OCI-LY7 (cell line): Measurements from ENCODE around the gene USP8. TPM values are rescaled to one million over a fixed set of nuclear protein-coding genes. Genes with fewer than 3 reads are reported as not detected.

Experiments used
- BruUV-seq: library from RNA; stranded (reverse); fragments of 400-500 nt; replicated peaks from 2 replicates; lab custom pipeline; 2021; lab: Mats Ljungman, UMichigan
- CTCF ChIA-PET: fragments of 300-600 bp; sonication (Branson Sonifier 250); formaldehyde crosslinking; loops from one replicate; lab custom pipeline; 2022; ENCODE audit warnings: antibody characterized with exemption; ENCODE audit not compliant: unreplicated experiment; lab: Charles Lee
- POLR2A ChIA-PET: fragments of 300-600 bp; sonication (Branson Sonifier 250); formaldehyde crosslinking; loops from one replicate; lab custom pipeline; 2022; ENCODE audit warnings: antibody characterized with exemption; lab: Charles Lee
- DNase-seq: peaks from one replicate; pipeline ENCODE4 v3.0.0-alpha.2; 2015; ENCODE audit warnings: low spot score
- H2AFZ ChIP-seq: fragments of 200-600 bp; sonication (generic), shearing (Covaris generic); 2 replicates; pipeline ENCODE4 v1.6.1; 2014; ENCODE audit warnings: mild to moderate bottlenecking, antibody characterized with exemption, low read length, moderate library complexity
- H3K27ac ChIP-seq: fragments of 200-600 bp; sonication (generic); 2 replicates; pipeline ENCODE4 v1.5.1; 2014; ENCODE audit warnings: mixed run types, low read depth, mild to moderate bottlenecking, moderate library complexity, low read length, inconsistent platforms; ENCODE audit not compliant: poor library complexity, severe bottlenecking
- H3K36me3 ChIP-seq: fragments of 200-600 bp; sonication (generic); 2 replicates; pipeline ENCODE4 v1.6.1; 2014; ENCODE audit warnings: mild to moderate bottlenecking, antibody characterized with exemption, low read length, moderate library complexity, mixed read lengths; ENCODE audit not compliant: insufficient read depth
- H3K4me1 ChIP-seq: fragments of 200-600 bp; sonication (generic); 2 replicates; pipeline ENCODE4 v1.5.1; 2014; ENCODE audit warnings: mild to moderate bottlenecking, low read length; ENCODE audit not compliant: insufficient read depth, poor library complexity, severe bottlenecking
- H3K4me2 ChIP-seq: fragments of 200-600 bp; sonication (generic); 2 replicates; pipeline ENCODE4 v1.6.1; 2014; ENCODE audit warnings: mild to moderate bottlenecking, low read length
- H3K4me3 ChIP-seq: fragments of 200-600 bp; sonication (generic); 2 replicates; pipeline ENCODE4 v1.5.1; 2014; ENCODE audit warnings: mild to moderate bottlenecking, low read depth, low read length; ENCODE audit not compliant: poor library complexity, severe bottlenecking
- H3K79me2 ChIP-seq: fragments of 200-600 bp; sonication (generic); 2 replicates; pipeline ENCODE4 v1.6.1; 2016; ENCODE audit warnings: low read depth, mild to moderate bottlenecking, low read length, moderate library complexity, mixed read lengths; ENCODE audit not compliant: insufficient read depth
- H3K9me2 ChIP-seq: fragments of 200-600 bp; sonication (generic); 2 replicates; pipeline ENCODE4 v1.6.1; 2016; ENCODE audit warnings: mild to moderate bottlenecking, low read length, mixed read lengths; ENCODE audit not compliant: insufficient read depth
- H3K9me3 ChIP-seq: fragments of 200-600 bp; sonication (generic); 2 replicates; pipeline ENCODE4 v1.6.1; 2014; ENCODE audit warnings: mild to moderate bottlenecking, mixed run types, low read length, mixed read lengths
- H4K20me1 ChIP-seq: fragments of 200-600 bp; sonication (generic); 2 replicates; pipeline ENCODE4 v1.6.1; 2014; ENCODE audit warnings: mild to moderate bottlenecking, antibody characterized with exemption, low read length, moderate library complexity, mixed read lengths; ENCODE audit not compliant: insufficient read depth
- EZH2phosphoT487 ChIP-seq: fragments of 200-600 bp; sonication (generic); IDR thresholded peaks from 2 replicates; pipeline ENCODE4 v1.6.1; 2018; ENCODE audit warnings: low read depth, borderline replicate concordance, mild to moderate bottlenecking, mixed run types, antibody characterized with exemption, low read length, moderate library complexity, mixed read lengths
- intact Hi-C: fragments of 100-400 bp; cut with micrococcal nuclease; formaldehyde crosslinking; loops from one replicate; pipeline ENCODE4 v1.10.0; 2022; ENCODE audit not compliant: unreplicated experiment
- total RNA-seq, 2 experiments: library from RNA; depleted of rRNA in 1 of 2; stranded (reverse); fragments of >200 nt in 1 of 2; shearing (Covaris generic) in 1 of 2; gene quantifications; 2 replicates each; pipeline ENCODE4 v1.2.3, GENCODE V29; 2014 to 2022
- TF ChIP-seq, protein P1 (sequence below): fragments of 200-600 bp; sonication (generic); conservative IDR thresholded peaks from 2 replicates; pipeline ENCODE4 v1.5.1; 2014; ENCODE audit warnings: mild to moderate bottlenecking, antibody characterized with exemption, low read length, moderate library complexity, mixed read lengths

The USP8 gene
- total RNA-seq, 2 experiments from 2014 or later = 34.1 to 43.8 TPM

GRCh38 chr15:50523851-50524251 is 99.6 kb downstream of the USP8 start:
- CTCF ChIA-PET = no interaction called here
- intact Hi-C loops = no loop called here
- H3K36me3 ChIP-seq = no peaks in the 10 kb centered on the region
- no peaks in the 10 kb centered on the region for H4K20me1 ChIP-seq
- H3K27ac ChIP-seq = no peak overlapping the region
- TF ChIP-seq, protein P1, sequence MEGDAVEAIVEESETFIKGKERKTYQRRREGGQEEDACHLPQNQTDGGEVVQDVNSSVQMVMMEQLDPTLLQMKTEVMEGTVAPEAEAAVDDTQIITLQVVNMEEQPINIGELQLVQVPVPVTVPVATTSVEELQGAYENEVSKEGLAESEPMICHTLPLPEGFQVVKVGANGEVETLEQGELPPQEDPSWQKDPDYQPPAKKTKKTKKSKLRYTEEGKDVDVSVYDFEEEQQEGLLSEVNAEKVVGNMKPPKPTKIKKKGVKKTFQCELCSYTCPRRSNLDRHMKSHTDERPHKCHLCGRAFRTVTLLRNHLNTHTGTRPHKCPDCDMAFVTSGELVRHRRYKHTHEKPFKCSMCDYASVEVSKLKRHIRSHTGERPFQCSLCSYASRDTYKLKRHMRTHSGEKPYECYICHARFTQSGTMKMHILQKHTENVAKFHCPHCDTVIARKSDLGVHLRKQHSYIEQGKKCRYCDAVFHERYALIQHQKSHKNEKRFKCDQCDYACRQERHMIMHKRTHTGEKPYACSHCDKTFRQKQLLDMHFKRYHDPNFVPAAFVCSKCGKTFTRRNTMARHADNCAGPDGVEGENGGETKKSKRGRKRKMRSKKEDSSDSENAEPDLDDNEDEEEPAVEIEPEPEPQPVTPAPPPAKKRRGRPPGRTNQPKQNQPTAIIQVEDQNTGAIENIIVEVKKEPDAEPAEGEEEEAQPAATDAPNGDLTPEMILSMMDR = no peak
- no peak for TF ChIP-seq EZH2phosphoT487
- H3K79me2 ChIP-seq = no peaks in the 10 kb centered on the region
- no peak overlapping the region for H2AFZ ChIP-seq
- POLR2A ChIA-PET = interaction anchor here (0.7 to 0.9 kb wide), 2 partner anchors 14 to 171 kb away, joined by 3 read pairs; no protein-coding TSS in a partner anchor
- no peak for DNase-seq
- H3K4me3 ChIP-seq = no peak overlapping the region
- H3K9me3 ChIP-seq = no peaks in the 10 kb centered on the region
- H3K4me1 ChIP-seq = no peaks in the 10 kb centered on the region
- BruUV-seq = no TSS peak
- H3K4me2 ChIP-seq = no peak overlapping the region
- no peaks in the 10 kb centered on the region for H3K9me2 ChIP-seq

DNA sequence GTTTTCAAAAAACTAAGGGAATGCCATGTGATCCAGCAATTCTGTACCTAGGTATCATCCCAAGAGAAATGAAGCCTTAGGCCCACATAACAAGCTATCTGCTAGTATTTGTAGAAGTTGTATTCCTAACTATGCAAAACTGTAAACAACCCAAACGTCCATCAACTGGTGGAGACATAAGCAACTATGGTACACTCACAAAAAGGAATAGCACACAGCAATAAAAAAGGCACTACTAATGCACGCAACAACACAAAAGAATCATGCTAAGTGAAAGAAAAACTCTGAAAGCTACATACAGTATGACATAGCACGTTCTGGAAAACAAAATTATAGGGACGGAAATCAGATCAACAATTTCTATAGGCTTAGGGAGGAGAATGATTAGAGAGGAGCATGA is 107.0 kb downstream of the USP8 start:
- Histone ChIP-seq H3K36me3 (no peaks in the 10 kb centered on the region), H3K9me2 (no peaks in the 10 kb centered on the region), H3K79me2 (no peaks in the 10 kb centered on the region), H3K4me1 (no peaks in the 10 kb centered on the region), H3K27ac (no peak overlapping the region), H2AFZ (no peak overlapping the region), H3K4me3 (no peak overlapping the region), H3K4me2 (no peak overlapping the region), H3K9me3 (no peaks in the 10 kb centered on the region), H4K20me1 (no peaks in the 10 kb centered on the region)
- ChIA-PET POLR2A (no interaction called here), CTCF (no interaction called here)
- no TSS peak for BruUV-seq
- no peak for DNase-seq
- TF ChIP-seq, protein P1 = no peak
- TF ChIP-seq EZH2phosphoT487 = no peak
- intact Hi-C loops = no loop called here

DNA sequence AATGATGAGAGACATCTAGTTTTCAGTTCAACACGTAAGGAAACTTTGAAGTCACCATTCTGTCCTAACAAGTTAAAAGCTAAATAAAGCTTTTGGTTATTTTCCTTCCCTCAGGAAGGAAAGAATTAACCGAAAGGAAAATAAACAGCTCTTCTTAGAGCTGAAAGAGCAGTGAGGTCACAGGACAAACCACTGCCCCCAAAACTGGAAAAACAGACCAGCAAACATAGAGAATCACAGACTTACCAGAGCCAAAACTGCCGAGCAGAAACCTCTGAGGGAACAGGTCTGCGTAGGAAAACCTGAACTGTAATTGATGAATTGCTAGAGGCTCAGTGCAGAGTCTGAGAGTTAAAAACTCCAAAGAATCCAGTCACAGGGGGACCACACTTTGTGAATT is 107.6 kb downstream of the USP8 start:
- intact Hi-C loops = no loop called here
- TF ChIP-seq, protein P1 = no peak
- no peak for TF ChIP-seq EZH2phosphoT487
- no TSS peak for BruUV-seq
- H3K4me3 ChIP-seq = no peak overlapping the region
- no peaks in the 10 kb centered on the region for H3K79me2 ChIP-seq
- no peaks in the 10 kb centered on the region for H3K9me3 ChIP-seq
- ChIA-PET CTCF (no interaction called here), POLR2A (no interaction called here)
- DNase-seq = no peak
- H2AFZ ChIP-seq = no peak overlapping the region
- H4K20me1 ChIP-seq = no peaks in the 10 kb centered on the region
- no peaks in the 10 kb centered on the region for H3K9me2 ChIP-seq
- no peaks in the 10 kb centered on the region for H3K36me3 ChIP-seq
- H3K4me1 ChIP-seq = no peaks in the 10 kb centered on the region
- no peak overlapping the region for H3K4me2 ChIP-seq
- H3K27ac ChIP-seq = no peak overlapping the region
